Endodermal cell (in vitro differentiated cells): ENCODE measurements around the gene FRYL. TPM values are rescaled to one million over a fixed set of nuclear protein-coding genes. Genes with fewer than 3 reads are reported as not detected.

Experiments
- DNase-seq: peaks from one replicate; pipeline ENCODE4 v3.0.0-alpha.2; 2017
- H3K27ac ChIP-seq: 2 replicates; pipeline ENCODE4 v1.5.1; 2013; ENCODE audit warnings: mild to moderate bottlenecking, low read depth, low read length, moderate library complexity
- H3K27me3 ChIP-seq: 2 replicates; pipeline ENCODE4 v1.6.1; 2013; ENCODE audit warnings: mild to moderate bottlenecking, low read length, moderate library complexity; ENCODE audit not compliant: insufficient read depth, control insufficient read depth, poor library complexity, severe bottlenecking
- H3K36me3 ChIP-seq: 2 replicates; pipeline ENCODE4 v1.7.0; 2013; ENCODE audit warnings: mild to moderate bottlenecking, low read length, moderate library complexity; ENCODE audit not compliant: control insufficient read depth, insufficient read depth
- H3K4me1 ChIP-seq: one replicate; pipeline ENCODE4 v1.7.0; 2013; ENCODE audit warnings: low read length; ENCODE audit not compliant: control insufficient read depth, insufficient read depth
- H3K4me3 ChIP-seq: 2 replicates; pipeline ENCODE4 v1.5.1; 2013; ENCODE audit warnings: mild to moderate bottlenecking, low read length, moderate library complexity
- H3K9ac ChIP-seq: 2 replicates; pipeline ENCODE4 v1.6.1; 2013; ENCODE audit warnings: mild to moderate bottlenecking, low read length, moderate library complexity; ENCODE audit not compliant: poor library complexity, severe bottlenecking; ENCODE audit errors: extremely low read depth
- H3K9me3 ChIP-seq: 2 replicates; pipeline ENCODE4 v1.6.1; 2013; ENCODE audit warnings: mild to moderate bottlenecking, low read length, moderate library complexity; ENCODE audit not compliant: control insufficient read depth
- H3K27ac Mint-ChIP-seq: 2 replicates; pipeline ENCODE4 v1.8.0; 2020; ENCODE audit warnings: mixed read lengths
- H3K27me3 Mint-ChIP-seq: 2 replicates; pipeline ENCODE4 v1.8.0; 2021; ENCODE audit warnings: mild to moderate bottlenecking, mixed read lengths; ENCODE audit not compliant: insufficient read depth
- H3K36me3 Mint-ChIP-seq: 2 replicates; pipeline ENCODE4 v1.8.0; 2020; ENCODE audit warnings: low read depth, mixed read lengths
- H3K4me1 Mint-ChIP-seq: 2 replicates; pipeline ENCODE4 v1.8.0; 2020; ENCODE audit warnings: mixed read lengths
- H3K4me3 Mint-ChIP-seq: 2 replicates; pipeline ENCODE4 v1.8.0; 2020; ENCODE audit warnings: mild to moderate bottlenecking, moderate library complexity, mixed read lengths
- H3K9me3 Mint-ChIP-seq: 2 replicates; pipeline ENCODE4 v1.8.0; 2020; ENCODE audit warnings: mild to moderate bottlenecking, mixed read lengths
- WGBS, 2 experiments: methylation state at CpG; one replicate each; pipeline versions ENCODE4 v1.1.5 to v1.1.7; 2013; ENCODE audit warnings: missing lambda C conversion rate in 2 of 2, mixed read lengths in 1 of 2; ENCODE audit not compliant: insufficient coverage in 1 of 2, insufficient read length in 1 of 2; 5-methylcytosine and 5-hydroxymethylcytosine counted together
- total RNA-seq, 2 donors: library from RNA; stranded (reverse); fragmentation: NEBNext Ultra II Directional in 1 of 2; extraction: Animal tissue kit (Norgen Biotek cat#: 25700) in 1 of 2; gene quantifications; 2 replicates in 1 of 2; 3 replicates in 1 of 2; pipeline ENCODE4 v1.2.1, GENCODE V29; 2021
- TF ChIP-seq, protein P1 (sequence below): fragments of 200-600 bp; sonication (generic); conservative IDR thresholded peaks from 2 replicates; pipeline ENCODE4 v1.5.0; 2021; ENCODE audit warnings: antibody characterized with exemption, mild to moderate bottlenecking

Gene FRYL
- total RNA-seq, 2 donors from 2014 or later, result 56.5 to 62.6 TPM

DNA sequence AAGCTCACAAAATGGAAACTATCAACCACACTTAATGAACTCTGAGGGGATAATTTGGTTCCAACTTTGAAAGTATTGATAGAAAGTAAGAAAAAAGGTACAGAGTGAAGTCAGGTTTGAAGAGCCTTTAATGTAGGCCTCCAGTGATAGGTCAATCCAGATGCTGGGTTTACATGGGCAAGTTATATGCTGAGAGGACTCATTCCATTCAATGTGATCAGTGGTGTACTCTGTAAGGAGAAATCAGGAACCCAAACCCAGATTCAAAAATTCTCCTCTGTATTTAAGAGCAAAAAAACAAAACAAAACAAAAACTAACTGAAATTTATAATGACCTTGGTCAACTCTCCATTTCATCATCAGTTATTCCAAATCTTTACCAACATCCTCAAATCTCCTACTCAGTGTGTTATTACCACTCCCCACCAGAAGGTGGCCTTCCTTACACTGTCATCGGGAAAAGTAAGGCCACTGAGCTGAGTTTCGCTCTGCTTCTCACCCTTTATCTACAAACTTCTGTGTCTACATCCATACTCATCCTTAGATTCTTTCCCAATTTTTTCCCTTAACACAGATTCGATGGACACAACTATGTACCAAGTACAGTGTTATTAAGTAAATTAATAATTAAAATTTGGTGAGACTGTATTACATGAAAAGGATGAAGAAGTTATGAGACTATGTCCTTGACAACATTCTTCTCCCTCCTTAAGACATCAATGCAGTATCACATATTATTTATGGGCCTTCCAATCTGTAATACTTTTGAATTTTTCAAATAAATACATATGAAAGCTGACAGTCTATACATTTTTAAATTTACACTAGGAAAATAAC lies 201.7 kb downstream of the FRYL start:
- Mint-ChIP-seq H3K9me3 (no peaks in the 10 kb centered on the region), H3K4me1 (no peaks in the 10 kb centered on the region), H3K4me3 (no peak overlapping the region), H3K27ac (no peak overlapping the region), H3K27me3 (no peaks in the 10 kb centered on the region), H3K36me3 (peaks cover 52% of the 10 kb centered on the region)
- no peaks in the 10 kb centered on the region for H3K9me3 ChIP-seq
- H3K27ac ChIP-seq, result no peak overlapping the region
- no peak overlapping the region for H3K4me3 ChIP-seq
- 33 to 53% methylated on average over 2 of the region's 3 CpGs for WGBS, 2 experiments
- DNase-seq, result peak; percentile 77
- H3K27me3 ChIP-seq, result no peaks in the 10 kb centered on the region
- H3K4me1 ChIP-seq, result no peaks in the 10 kb centered on the region
- no peak overlapping the region for H3K9ac ChIP-seq
- H3K36me3 ChIP-seq, result peaks cover 57% of the 10 kb centered on the region
- TF ChIP-seq, protein P1, sequence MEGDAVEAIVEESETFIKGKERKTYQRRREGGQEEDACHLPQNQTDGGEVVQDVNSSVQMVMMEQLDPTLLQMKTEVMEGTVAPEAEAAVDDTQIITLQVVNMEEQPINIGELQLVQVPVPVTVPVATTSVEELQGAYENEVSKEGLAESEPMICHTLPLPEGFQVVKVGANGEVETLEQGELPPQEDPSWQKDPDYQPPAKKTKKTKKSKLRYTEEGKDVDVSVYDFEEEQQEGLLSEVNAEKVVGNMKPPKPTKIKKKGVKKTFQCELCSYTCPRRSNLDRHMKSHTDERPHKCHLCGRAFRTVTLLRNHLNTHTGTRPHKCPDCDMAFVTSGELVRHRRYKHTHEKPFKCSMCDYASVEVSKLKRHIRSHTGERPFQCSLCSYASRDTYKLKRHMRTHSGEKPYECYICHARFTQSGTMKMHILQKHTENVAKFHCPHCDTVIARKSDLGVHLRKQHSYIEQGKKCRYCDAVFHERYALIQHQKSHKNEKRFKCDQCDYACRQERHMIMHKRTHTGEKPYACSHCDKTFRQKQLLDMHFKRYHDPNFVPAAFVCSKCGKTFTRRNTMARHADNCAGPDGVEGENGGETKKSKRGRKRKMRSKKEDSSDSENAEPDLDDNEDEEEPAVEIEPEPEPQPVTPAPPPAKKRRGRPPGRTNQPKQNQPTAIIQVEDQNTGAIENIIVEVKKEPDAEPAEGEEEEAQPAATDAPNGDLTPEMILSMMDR, result peak; percentile 93

DNA sequence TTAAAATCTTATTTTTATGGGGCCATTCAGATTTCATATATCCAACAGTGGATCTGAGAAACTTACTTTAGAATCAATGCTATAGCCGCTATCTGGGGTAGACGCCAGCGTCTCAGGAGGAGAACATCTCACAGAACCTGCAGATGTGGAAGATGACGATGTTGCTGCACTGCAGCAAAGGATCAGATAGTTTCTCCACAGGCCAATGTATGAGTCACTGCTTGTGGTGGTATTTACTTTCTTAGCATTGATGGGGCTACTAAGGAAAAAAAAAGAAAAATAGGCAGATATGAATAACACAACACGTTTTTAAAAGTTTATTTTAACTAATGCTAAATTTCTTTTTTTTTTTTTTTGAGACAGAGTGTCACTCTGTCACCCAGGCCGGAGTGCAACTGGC lies 204.1 kb downstream of the FRYL start:
- WGBS, 2 experiments, result 94 to 95% methylated on average over 3 to 6 of the region's 6 CpGs
- Histone ChIP-seq H3K27ac (no peak overlapping the region), H3K9me3 (no peaks in the 10 kb centered on the region), H3K9ac (no peak overlapping the region), H3K36me3 (peaks cover 56% of the 10 kb centered on the region), H3K4me1 (no peaks in the 10 kb centered on the region), H3K27me3 (no peaks in the 10 kb centered on the region), H3K4me3 (no peak overlapping the region)
- TF ChIP-seq, protein P1, result no peak
- H3K9me3 Mint-ChIP-seq, result no peaks in the 10 kb centered on the region
- H3K27ac Mint-ChIP-seq, result no peak overlapping the region
- no peak for DNase-seq
- no peaks in the 10 kb centered on the region for H3K27me3 Mint-ChIP-seq
- peaks cover 44% of the 10 kb centered on the region for H3K36me3 Mint-ChIP-seq
- H3K4me3 Mint-ChIP-seq, result no peak overlapping the region
- no peaks in the 10 kb centered on the region for H3K4me1 Mint-ChIP-seq

DNA sequence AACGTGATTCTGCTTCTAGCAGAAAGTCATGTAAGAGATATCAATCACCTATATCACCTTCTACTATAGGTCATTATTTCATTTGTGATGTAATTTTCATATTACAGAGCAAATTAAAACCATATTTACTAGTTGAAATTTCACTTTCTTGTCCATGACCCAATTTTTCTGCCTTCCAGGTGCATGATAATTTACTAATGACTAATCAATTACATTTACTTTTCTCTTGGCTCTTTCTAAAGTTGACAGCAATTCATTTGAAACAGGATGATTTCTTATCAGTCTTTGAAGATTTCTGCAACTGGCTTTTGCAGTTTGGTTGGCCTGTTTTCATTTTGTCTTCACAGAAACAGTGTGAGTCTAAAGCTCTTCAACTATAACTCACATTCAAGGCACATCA lies 208.6 kb downstream of the FRYL start:
- no peak overlapping the region for H3K27ac ChIP-seq
- H3K4me1 Mint-ChIP-seq, result no peaks in the 10 kb centered on the region
- TF ChIP-seq, protein P1, result no peak
- H3K4me1 ChIP-seq, result no peaks in the 10 kb centered on the region
- no peaks in the 10 kb centered on the region for H3K9me3 ChIP-seq
- 89% methylated on average over 1 of the region's 1 CpG; no CpG with 5 or more reads in 1 of the 2 experiments for WGBS, 2 experiments
- H3K9me3 Mint-ChIP-seq, result no peaks in the 10 kb centered on the region
- H3K27ac Mint-ChIP-seq, result no peak overlapping the region
- no peaks in the 10 kb centered on the region for H3K27me3 Mint-ChIP-seq
- H3K36me3 Mint-ChIP-seq, result peaks cover 64% of the 10 kb centered on the region
- no peak overlapping the region for H3K4me3 Mint-ChIP-seq
- no peak for DNase-seq
- H3K4me3 ChIP-seq, result no peak overlapping the region
- peaks cover 79% of the 10 kb centered on the region for H3K36me3 ChIP-seq
- no peak overlapping the region for H3K9ac ChIP-seq
- no peaks in the 10 kb centered on the region for H3K27me3 ChIP-seq
